Measurements from ENCODE around the gene VCAN. TPM values are rescaled to one million over a fixed set of nuclear protein-coding genes. Genes with fewer than 3 reads are reported as not detected.

Gene VCAN
- total and polyA plus RNA-seq, 11 donors, result 4.8 to 121 (median 26.4) TPM

DNA sequence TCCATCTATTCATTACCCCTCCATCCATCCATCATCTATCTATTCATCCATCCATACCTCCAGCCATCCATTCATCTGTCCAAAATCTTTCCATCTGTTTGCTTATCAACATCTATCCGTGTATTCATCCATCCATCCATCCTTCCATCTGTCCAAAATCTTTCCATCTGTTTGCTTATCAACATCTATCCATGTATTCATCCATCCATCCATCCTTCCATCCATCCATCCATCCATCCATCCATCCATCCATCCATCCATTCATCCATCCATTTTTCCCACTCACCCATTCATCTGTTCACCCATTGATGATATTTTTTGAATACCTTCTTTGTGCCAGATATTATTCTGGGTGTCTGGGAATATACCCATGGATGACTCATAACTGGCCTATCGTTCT is 12.8 kb downstream of the VCAN start:
- Histone ChIP-seq H3K4me1 (no peaks in the 10 kb centered on the region), H3K27ac (no peak overlapping the region), H3K36me3 (peaks cover 0 to 39% (median 0%) of the 10 kb centered on the region in 9 donors), H3K4me3 (no peak overlapping the region), H3K9me3 (no peaks in the 10 kb centered on the region), H3K27me3 (no peaks in the 10 kb centered on the region)
- ATAC-seq, result no peak
- no peak for DNase-seq
- intact Hi-C loops (cut with DNase I), result no loop called here
- WGBS, 4 donors, result 84 to 93% (median 88%) methylated on average over 2 of the region's 2 CpGs
- no peak for TF ChIP-seq POLR2A (IDR thresholded peaks at IDR 0.05)
- TF ChIP-seq, protein P1, sequence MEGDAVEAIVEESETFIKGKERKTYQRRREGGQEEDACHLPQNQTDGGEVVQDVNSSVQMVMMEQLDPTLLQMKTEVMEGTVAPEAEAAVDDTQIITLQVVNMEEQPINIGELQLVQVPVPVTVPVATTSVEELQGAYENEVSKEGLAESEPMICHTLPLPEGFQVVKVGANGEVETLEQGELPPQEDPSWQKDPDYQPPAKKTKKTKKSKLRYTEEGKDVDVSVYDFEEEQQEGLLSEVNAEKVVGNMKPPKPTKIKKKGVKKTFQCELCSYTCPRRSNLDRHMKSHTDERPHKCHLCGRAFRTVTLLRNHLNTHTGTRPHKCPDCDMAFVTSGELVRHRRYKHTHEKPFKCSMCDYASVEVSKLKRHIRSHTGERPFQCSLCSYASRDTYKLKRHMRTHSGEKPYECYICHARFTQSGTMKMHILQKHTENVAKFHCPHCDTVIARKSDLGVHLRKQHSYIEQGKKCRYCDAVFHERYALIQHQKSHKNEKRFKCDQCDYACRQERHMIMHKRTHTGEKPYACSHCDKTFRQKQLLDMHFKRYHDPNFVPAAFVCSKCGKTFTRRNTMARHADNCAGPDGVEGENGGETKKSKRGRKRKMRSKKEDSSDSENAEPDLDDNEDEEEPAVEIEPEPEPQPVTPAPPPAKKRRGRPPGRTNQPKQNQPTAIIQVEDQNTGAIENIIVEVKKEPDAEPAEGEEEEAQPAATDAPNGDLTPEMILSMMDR (IDR thresholded peaks at IDR 0.05), result no peak

DNA sequence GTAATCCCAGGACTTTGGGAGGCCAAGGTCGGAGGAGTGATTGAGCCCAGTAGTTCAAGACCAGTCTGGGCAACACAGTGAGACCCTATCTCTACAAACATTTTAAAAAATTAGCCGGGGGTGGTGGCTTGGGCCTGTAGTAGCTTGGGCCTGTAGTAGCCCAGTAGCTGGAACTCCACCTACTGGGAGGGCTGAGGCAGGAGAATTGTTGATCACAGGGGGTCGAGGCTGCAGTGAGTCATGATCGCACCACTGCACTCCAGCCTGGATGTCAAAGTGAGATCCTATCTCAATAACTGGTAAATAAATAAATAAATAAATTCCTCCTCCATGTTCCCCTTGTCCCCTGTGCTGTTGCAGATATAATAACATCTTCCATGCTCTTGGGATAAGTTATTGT is 14.3 kb downstream of the VCAN start:
- Histone ChIP-seq H3K36me3 (peaks cover 0 to 54% (median 0%) of the 10 kb centered on the region in 9 donors), H3K9me3 (no peaks in the 10 kb centered on the region), H3K27ac (no peak overlapping the region), H3K4me3 (no peak overlapping the region), H3K4me1 (no peaks in the 10 kb centered on the region), H3K27me3 (no peaks in the 10 kb centered on the region)
- TF ChIP-seq POLR2A (IDR thresholded peaks at IDR 0.05), result no peak
- TF ChIP-seq, protein P1 (IDR thresholded peaks at IDR 0.05), result no peak
- DNase-seq, result no peak
- WGBS, 4 donors, result 89 to 97% (median 94%) methylated on average over 4 of the region's 4 CpGs
- no peak for ATAC-seq
- intact Hi-C loops (cut with DNase I), result loop anchor here in 1 of 10 donors (5.0 kb wide), 1 partner anchor 1024 kb away; no protein-coding TSS in a partner anchor

DNA sequence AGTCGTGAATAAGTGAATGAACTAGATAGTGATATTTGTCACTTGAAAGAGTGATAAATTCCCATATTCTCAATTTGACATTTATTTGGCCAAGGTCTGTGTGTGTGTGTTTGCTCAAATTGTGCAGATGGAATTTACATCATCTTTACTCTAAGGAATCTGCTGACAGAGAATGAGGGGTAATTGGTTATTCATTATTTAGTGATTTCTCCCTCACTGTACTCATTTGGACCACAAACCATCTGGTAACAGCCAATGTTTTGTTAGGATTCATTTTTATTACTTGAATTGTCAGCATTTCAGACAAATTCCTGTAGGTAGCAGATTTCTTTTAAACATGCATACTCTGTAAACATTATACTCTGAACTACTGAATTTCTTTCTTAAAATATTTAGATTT is 15.6 kb downstream of the VCAN start:
- H3K36me3 ChIP-seq, result peaks cover 0 to 62% (median 4%) of the 10 kb centered on the region in 9 donors

DNA sequence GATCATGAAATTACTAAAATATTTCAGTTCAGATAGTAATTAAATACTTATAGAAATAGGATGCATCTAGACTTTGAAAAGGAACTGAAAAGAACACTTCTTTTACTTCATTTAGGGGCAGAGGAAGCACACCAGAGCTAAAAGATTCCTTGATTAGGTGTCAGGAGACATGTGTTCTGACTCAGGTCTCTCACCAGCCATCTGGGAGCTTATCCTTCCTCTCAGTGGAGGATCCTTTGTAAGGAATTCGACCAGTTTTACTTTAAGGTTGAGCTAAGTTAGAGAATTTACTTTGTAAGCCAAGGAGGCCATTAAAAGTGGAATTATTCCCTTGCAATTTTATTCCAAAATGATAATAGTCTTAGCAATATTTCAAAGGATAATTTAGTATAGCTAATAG is 16.7 kb downstream of the VCAN start:
- Histone ChIP-seq H3K4me3 (no peak overlapping the region), H3K27ac (no peak overlapping the region), H3K9me3 (no peaks in the 10 kb centered on the region), H3K36me3 (peaks cover 0 to 62% (median 4%) of the 10 kb centered on the region in 9 donors), H3K4me1 (no peaks in the 10 kb centered on the region), H3K27me3 (no peaks in the 10 kb centered on the region)
- ATAC-seq (no peak), DNase-seq (no peak)
- intact Hi-C loops (cut with DNase I), result loop anchor here in 1 of 10 donors (5.0 kb wide), 1 partner anchor 1026 kb away; no protein-coding TSS in a partner anchor
- 17 to 36% (median 24%) methylated on average over 1 of the region's 1 CpG for WGBS, 4 donors
- TF ChIP-seq POLR2A (IDR thresholded peaks at IDR 0.05), result no peak
- TF ChIP-seq, protein P1 (IDR thresholded peaks at IDR 0.05), result no peak

More for the DNA sequence above, 15.6 kb downstream of the VCAN start:
- H3K4me1 ChIP-seq, result no peaks in the 10 kb centered on the region
- 77 to 87% (median 84%) methylated on average over 1 of the region's 1 CpG for WGBS, 4 donors
- no peaks in the 10 kb centered on the region for H3K9me3 ChIP-seq
- no peaks in the 10 kb centered on the region for H3K27me3 ChIP-seq
- no peak overlapping the region for H3K4me3 ChIP-seq
- H3K27ac ChIP-seq, result no peak overlapping the region
- intact Hi-C loops (cut with DNase I), result loop anchor here in 1 of 10 donors (5.0 kb wide), 1 partner anchor 1025 kb away; no protein-coding TSS in a partner anchor
- no peak for DNase-seq
- no peak for TF ChIP-seq POLR2A (IDR thresholded peaks at IDR 0.05)
- TF ChIP-seq, protein P1 (IDR thresholded peaks at IDR 0.05), result no peak
- no peak for ATAC-seq

All from heart left ventricle (tissue), 16 donors.